Smooth muscle cell (in vitro differentiated cells): ENCODE results near the gene ADGRG2. TPM values are rescaled to one million over a fixed set of nuclear protein-coding genes. Genes with fewer than 3 reads are reported as not detected.

Experiments used
- DNase-seq: peaks from one replicate; lab custom pipeline; 2025; ENCODE audit not compliant: unreplicated experiment; lab: John Stamatoyannopoulos, UW
- H2AFZ ChIP-seq: fragments of 200-600 bp; sonication (generic); 2 replicates; pipeline ENCODE4 v1.6.0; 2016; ENCODE audit warnings: antibody characterized with exemption, low read depth, mild to moderate bottlenecking
- H3F3A ChIP-seq: fragments of 200-600 bp; sonication (generic); 2 replicates; pipeline ENCODE4 v1.6.0; 2017; ENCODE audit warnings: antibody characterized with exemption, low read depth
- H3K27ac ChIP-seq: fragments of 200-600 bp; sonication (generic); 2 replicates; pipeline ENCODE4 v1.5.1; 2016; ENCODE audit warnings: low read depth, mild to moderate bottlenecking
- H3K27me3 ChIP-seq: fragments of 200-600 bp; sonication (generic); 2 replicates; pipeline ENCODE4 v1.6.1; 2016; ENCODE audit warnings: low read depth, mild to moderate bottlenecking
- H3K36me3 ChIP-seq: fragments of 200-600 bp; sonication (generic); 2 replicates; pipeline ENCODE4 v1.5.1; 2016; ENCODE audit warnings: low read depth
- H3K4me1 ChIP-seq: fragments of 200-600 bp; sonication (generic); 2 replicates; pipeline ENCODE4 v1.5.1; 2016; ENCODE audit warnings: low read depth
- H3K4me2 ChIP-seq: fragments of 200-600 bp; sonication (generic); 2 replicates; pipeline ENCODE4 v1.6.0; 2016; ENCODE audit warnings: mild to moderate bottlenecking
- H3K4me3 ChIP-seq: fragments of 200-600 bp; sonication (generic); 2 replicates; pipeline ENCODE4 v1.5.1; 2016; ENCODE audit warnings: mild to moderate bottlenecking
- H3K79me2 ChIP-seq: fragments of 200-600 bp; sonication (generic); 2 replicates; pipeline ENCODE4 v1.6.0; 2016; ENCODE audit warnings: low read depth, mild to moderate bottlenecking
- H3K9ac ChIP-seq: fragments of 200-600 bp; sonication (generic); 2 replicates; pipeline ENCODE4 v1.6.0; 2016; ENCODE audit warnings: low read depth
- H3K9me3 ChIP-seq: fragments of 200-600 bp; sonication (generic); replicated peaks from 2 replicates; pipeline ENCODE4 v1.5.1; 2016; ENCODE audit warnings: low read depth
- H4K20me1 ChIP-seq: fragments of 200-600 bp; sonication (generic); 2 replicates; pipeline ENCODE4 v1.6.0; 2016; ENCODE audit warnings: low read depth
- CTCF ChIP-seq: fragments of 200-600 bp; sonication (generic); IDR thresholded peaks from 2 replicates; pipeline ENCODE4 v1.5.1; 2017; ENCODE audit warnings: borderline replicate concordance, mild to moderate bottlenecking, antibody characterized with exemption; ENCODE audit not compliant: insufficient read depth, poor library complexity, severe bottlenecking
- WGBS: methylation state at CpG from one replicate; pipeline ENCODE4 v1.1.7; 2016; ENCODE audit warnings: low lambda C conversion rate; 5-methylcytosine and 5-hydroxymethylcytosine counted together
- polyA plus RNA-seq: library from polyadenylated mRNA; unstranded; fragments of >200 nt; fragmentation: Nextera tagmentation; extraction: Ambion mirVana; gene quantifications from 2 replicates; pipeline ENCODE4 v1.2.1, GENCODE V29; 2016
- total RNA-seq: library from RNA; depleted of rRNA; stranded (reverse); fragments of >200 nt; gene quantifications from 2 replicates; pipeline ENCODE4 v1.2.3, GENCODE V29; 2014

Gene ADGRG2
- total and polyA plus RNA-seq, 2 experiments from 2014 or later: 0.09 TPM; not detected in 1

GRCh38 chrX:19091596-19091995 is 30.7 kb downstream of the ADGRG2 start:
- DNase-seq: no peak
- Histone ChIP-seq H3K27ac (no peak overlapping the region), H3F3A (no peaks in the 10 kb centered on the region), H3K4me1 (no peaks in the 10 kb centered on the region), H3K36me3 (no peaks in the 10 kb centered on the region), H3K9me3 (no peaks in the 10 kb centered on the region), H3K79me2 (no peaks in the 10 kb centered on the region), H3K4me3 (no peak overlapping the region), H3K9ac (no peak overlapping the region), H3K27me3 (no peaks in the 10 kb centered on the region), H2AFZ (no peak overlapping the region), H4K20me1 (no peaks in the 10 kb centered on the region), H3K4me2 (no peak overlapping the region)
- WGBS: 77% methylated on average over 6 of the region's 6 CpGs
- TF ChIP-seq CTCF: no peak

- Histone ChIP-seq H3K9me3 (no peaks in the 10 kb centered on the region), H3K27ac (no peak overlapping the region), H3K36me3 (no peaks in the 10 kb centered on the region), H3K79me2 (no peaks in the 10 kb centered on the region), H3K4me1 (no peaks in the 10 kb centered on the region), H3K9ac (no peak overlapping the region), H3K27me3 (no peaks in the 10 kb centered on the region), H4K20me1 (no peaks in the 10 kb centered on the region), H2AFZ (no peak overlapping the region), H3K4me2 (no peak overlapping the region), H3K4me3 (no peak overlapping the region), H3F3A (no peaks in the 10 kb centered on the region)
- TF ChIP-seq CTCF: no peak
- 72% methylated on average over 2 of the region's 2 CpGs for WGBS
- no peak for DNase-seq
Measured at GRCh38 chrX:19089555-19090040, 32.7 kb downstream of the ADGRG2 start.

- WGBS: 87% methylated on average over 8 of the region's 8 CpGs
- Histone ChIP-seq H3K27me3 (no peaks in the 10 kb centered on the region), H3K9ac (no peak overlapping the region), H4K20me1 (no peaks in the 10 kb centered on the region), H3K27ac (no peak overlapping the region), H3K36me3 (no peaks in the 10 kb centered on the region), H3K4me1 (no peaks in the 10 kb centered on the region), H3K9me3 (no peaks in the 10 kb centered on the region), H3F3A (no peaks in the 10 kb centered on the region), H3K4me3 (no peak overlapping the region), H3K79me2 (no peaks in the 10 kb centered on the region), H2AFZ (no peak overlapping the region), H3K4me2 (no peak overlapping the region)
- TF ChIP-seq CTCF: no peak
- no peak for DNase-seq
Measured at GRCh38 chrX:19086102-19086772, 36.0 kb downstream of the ADGRG2 start.

GRCh38 chrX:19085666-19086065 is 36.6 kb downstream of the ADGRG2 start:
- Histone ChIP-seq H3K4me3 (no peak overlapping the region), H3K9ac (no peak overlapping the region), H3K9me3 (no peaks in the 10 kb centered on the region), H4K20me1 (no peaks in the 10 kb centered on the region), H3K4me1 (no peaks in the 10 kb centered on the region), H3F3A (no peaks in the 10 kb centered on the region), H3K27ac (no peak overlapping the region), H3K27me3 (no peaks in the 10 kb centered on the region), H3K79me2 (no peaks in the 10 kb centered on the region), H3K4me2 (no peak overlapping the region), H3K36me3 (no peaks in the 10 kb centered on the region), H2AFZ (no peak overlapping the region)
- no peak for DNase-seq
- TF ChIP-seq CTCF: no peak
- 83% methylated on average over 3 of the region's 3 CpGs for WGBS
